ENCODE data around the gene PRSS27. TPM values are rescaled to one million over a fixed set of nuclear protein-coding genes. Genes with fewer than 3 reads are reported as not detected.

Gene PRSS27
- total and polyA plus RNA-seq, 2 of the 8 experiments (the other 6 are each of a cell fraction or from before 2014, with no cell fraction given) = 1.3 to 7.5 TPM

DNA sequence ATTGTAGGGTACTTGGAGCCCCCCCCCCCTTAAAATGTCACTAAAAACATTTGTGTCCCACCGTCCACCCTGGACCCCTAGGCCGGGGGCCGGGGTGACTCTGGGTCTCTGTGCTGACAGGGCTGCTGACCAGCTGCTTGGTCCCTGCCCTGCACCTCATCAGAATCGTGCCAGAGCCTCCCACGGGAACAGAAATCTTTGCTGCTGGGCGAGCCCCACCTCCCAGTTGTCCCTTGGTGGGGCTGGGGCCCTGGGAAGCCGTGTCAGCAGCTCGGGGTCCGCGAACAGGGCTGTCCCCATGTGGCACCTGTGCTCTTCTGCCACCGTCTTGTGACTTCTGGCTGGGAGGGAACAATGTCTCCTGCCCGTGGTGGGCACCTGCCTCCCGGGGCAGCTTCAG lies 19.2 kb downstream of the PRSS27 start (continued):
- TF ChIP-seq, protein P1, sequence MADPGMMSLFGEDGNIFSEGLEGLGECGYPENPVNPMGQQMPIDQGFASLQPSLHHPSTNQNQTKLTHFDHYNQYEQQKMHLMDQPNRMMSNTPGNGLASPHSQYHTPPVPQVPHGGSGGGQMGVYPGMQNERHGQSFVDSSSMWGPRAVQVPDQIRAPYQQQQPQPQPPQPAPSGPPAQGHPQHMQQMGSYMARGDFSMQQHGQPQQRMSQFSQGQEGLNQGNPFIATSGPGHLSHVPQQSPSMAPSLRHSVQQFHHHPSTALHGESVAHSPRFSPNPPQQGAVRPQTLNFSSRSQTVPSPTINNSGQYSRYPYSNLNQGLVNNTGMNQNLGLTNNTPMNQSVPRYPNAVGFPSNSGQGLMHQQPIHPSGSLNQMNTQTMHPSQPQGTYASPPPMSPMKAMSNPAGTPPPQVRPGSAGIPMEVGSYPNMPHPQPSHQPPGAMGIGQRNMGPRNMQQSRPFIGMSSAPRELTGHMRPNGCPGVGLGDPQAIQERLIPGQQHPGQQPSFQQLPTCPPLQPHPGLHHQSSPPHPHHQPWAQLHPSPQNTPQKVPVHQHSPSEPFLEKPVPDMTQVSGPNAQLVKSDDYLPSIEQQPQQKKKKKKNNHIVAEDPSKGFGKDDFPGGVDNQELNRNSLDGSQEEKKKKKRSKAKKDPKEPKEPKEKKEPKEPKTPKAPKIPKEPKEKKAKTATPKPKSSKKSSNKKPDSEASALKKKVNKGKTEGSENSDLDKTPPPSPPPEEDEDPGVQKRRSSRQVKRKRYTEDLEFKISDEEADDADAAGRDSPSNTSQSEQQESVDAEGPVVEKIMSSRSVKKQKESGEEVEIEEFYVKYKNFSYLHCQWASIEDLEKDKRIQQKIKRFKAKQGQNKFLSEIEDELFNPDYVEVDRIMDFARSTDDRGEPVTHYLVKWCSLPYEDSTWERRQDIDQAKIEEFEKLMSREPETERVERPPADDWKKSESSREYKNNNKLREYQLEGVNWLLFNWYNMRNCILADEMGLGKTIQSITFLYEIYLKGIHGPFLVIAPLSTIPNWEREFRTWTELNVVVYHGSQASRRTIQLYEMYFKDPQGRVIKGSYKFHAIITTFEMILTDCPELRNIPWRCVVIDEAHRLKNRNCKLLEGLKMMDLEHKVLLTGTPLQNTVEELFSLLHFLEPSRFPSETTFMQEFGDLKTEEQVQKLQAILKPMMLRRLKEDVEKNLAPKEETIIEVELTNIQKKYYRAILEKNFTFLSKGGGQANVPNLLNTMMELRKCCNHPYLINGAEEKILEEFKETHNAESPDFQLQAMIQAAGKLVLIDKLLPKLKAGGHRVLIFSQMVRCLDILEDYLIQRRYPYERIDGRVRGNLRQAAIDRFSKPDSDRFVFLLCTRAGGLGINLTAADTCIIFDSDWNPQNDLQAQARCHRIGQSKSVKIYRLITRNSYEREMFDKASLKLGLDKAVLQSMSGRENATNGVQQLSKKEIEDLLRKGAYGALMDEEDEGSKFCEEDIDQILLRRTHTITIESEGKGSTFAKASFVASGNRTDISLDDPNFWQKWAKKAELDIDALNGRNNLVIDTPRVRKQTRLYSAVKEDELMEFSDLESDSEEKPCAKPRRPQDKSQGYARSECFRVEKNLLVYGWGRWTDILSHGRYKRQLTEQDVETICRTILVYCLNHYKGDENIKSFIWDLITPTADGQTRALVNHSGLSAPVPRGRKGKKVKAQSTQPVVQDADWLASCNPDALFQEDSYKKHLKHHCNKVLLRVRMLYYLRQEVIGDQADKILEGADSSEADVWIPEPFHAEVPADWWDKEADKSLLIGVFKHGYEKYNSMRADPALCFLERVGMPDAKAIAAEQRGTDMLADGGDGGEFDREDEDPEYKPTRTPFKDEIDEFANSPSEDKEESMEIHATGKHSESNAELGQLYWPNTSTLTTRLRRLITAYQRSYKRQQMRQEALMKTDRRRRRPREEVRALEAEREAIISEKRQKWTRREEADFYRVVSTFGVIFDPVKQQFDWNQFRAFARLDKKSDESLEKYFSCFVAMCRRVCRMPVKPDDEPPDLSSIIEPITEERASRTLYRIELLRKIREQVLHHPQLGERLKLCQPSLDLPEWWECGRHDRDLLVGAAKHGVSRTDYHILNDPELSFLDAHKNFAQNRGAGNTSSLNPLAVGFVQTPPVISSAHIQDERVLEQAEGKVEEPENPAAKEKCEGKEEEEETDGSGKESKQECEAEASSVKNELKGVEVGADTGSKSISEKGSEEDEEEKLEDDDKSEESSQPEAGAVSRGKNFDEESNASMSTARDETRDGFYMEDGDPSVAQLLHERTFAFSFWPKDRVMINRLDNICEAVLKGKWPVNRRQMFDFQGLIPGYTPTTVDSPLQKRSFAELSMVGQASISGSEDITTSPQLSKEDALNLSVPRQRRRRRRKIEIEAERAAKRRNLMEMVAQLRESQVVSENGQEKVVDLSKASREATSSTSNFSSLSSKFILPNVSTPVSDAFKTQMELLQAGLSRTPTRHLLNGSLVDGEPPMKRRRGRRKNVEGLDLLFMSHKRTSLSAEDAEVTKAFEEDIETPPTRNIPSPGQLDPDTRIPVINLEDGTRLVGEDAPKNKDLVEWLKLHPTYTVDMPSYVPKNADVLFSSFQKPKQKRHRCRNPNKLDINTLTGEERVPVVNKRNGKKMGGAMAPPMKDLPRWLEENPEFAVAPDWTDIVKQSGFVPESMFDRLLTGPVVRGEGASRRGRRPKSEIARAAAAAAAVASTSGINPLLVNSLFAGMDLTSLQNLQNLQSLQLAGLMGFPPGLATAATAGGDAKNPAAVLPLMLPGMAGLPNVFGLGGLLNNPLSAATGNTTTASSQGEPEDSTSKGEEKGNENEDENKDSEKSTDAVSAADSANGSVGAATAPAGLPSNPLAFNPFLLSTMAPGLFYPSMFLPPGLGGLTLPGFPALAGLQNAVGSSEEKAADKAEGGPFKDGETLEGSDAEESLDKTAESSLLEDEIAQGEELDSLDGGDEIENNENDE (IDR thresholded peaks at IDR 0.05; ENCODE audit: insufficient replicate concordance, low read length) = no peak
- TF ChIP-seq RBBP5 (IDR thresholded peaks at IDR 0.05; ENCODE audit: borderline replicate concordance, low read depth, low read length) (no peak), USF2 (IDR thresholded peaks at IDR 0.05; ENCODE audit: low read length) (no peak), NRF1 (IDR thresholded peaks at IDR 0.05; ENCODE audit: low read depth, low read length) (no peak), TAF1 (IDR thresholded peaks at IDR 0.05; ENCODE audit: low read depth, low read length) (no peak), RFX5 (IDR thresholded peaks at IDR 0.05; ENCODE audit: borderline replicate concordance, low read depth, low read length) (no peak)
